ENCODE measurements around the gene GPR84.

GPR84 gene

DNA sequence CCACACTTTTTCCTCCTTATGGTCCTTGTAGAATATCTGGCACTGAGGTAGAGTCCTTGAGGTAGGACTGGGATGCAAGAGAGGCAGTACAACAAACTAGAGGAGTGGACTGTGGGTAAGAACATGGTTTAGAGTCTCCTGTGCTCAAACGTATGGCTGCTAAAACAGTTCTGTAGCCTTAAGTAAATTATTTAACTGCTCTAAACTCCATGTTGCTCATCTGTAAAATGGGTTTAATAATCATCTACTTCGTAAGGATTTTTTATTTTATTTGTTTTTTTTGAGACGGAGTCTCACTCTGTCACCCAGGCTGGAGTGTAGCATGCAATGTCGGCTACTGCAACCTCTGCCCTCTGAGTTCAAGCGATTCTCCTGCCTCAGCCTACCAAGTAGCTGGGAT lies 42.9 kb downstream of the GPR84 start:
- DNase-seq, result no peak
